Mesothelial cell of epicardium (in vitro differentiated cells): ENCODE results near the gene HIKESHI. TPM values are rescaled to one million over a fixed set of nuclear protein-coding genes. Genes with fewer than 3 reads are reported as not detected.

ENCODE experiments used
- DNase-seq, 2 experiments: peaks; one replicate each; pipeline ENCODE4 v3.0.0; 2021; ENCODE audit warnings: low spot score in 2 of 2; ENCODE audit not compliant: unreplicated experiment in 2 of 2
- H3K27ac Mint-ChIP-seq: 2 replicates; pipeline ENCODE4 v1.8.0; 2021; ENCODE audit warnings: mixed read lengths
- H3K27me3 Mint-ChIP-seq: 2 replicates; pipeline ENCODE4 v1.8.0; 2021; ENCODE audit warnings: low read depth, mixed read lengths
- H3K36me3 Mint-ChIP-seq: 2 replicates; pipeline ENCODE4 v1.8.0; 2021; ENCODE audit warnings: mixed read lengths
- H3K4me1 Mint-ChIP-seq: 2 replicates; pipeline ENCODE4 v1.8.0; 2021; ENCODE audit warnings: mixed read lengths
- H3K4me3 Mint-ChIP-seq: 2 replicates; pipeline ENCODE4 v1.8.0; 2021; ENCODE audit warnings: mild to moderate bottlenecking, moderate library complexity, mixed read lengths
- H3K9me3 Mint-ChIP-seq: 2 replicates; pipeline ENCODE4 v1.8.0; 2021; ENCODE audit warnings: mixed read lengths
- CTCF ChIP-seq: fragments of 200-600 bp; sonication (generic); IDR thresholded peaks from one replicate; pipeline ENCODE4 v1.5.0; 2021; ENCODE audit warnings: antibody characterized with exemption; ENCODE audit not compliant: unreplicated experiment
- total RNA-seq: library from RNA; stranded (reverse); gene quantifications from 3 replicates; pipeline ENCODE4 v1.2.1, GENCODE V29; 2021

HIKESHI gene
- total RNA-seq, 1 donor from 2014 or later = 38.0 TPM

- H3K4me3 Mint-ChIP-seq = no peak overlapping the region
- no peak overlapping the region for H3K27ac Mint-ChIP-seq
- peaks cover 22% of the 10 kb centered on the region for H3K9me3 Mint-ChIP-seq
- no peak for TF ChIP-seq CTCF
- H3K36me3 Mint-ChIP-seq = peaks cover 2% of the 10 kb centered on the region
- no peaks in the 10 kb centered on the region for H3K4me1 Mint-ChIP-seq
- no peak for DNase-seq
- no peaks in the 10 kb centered on the region for H3K27me3 Mint-ChIP-seq
Measured at GRCh38 chr11:86377972-86378371, 75.9 kb downstream of the HIKESHI start.

DNA sequence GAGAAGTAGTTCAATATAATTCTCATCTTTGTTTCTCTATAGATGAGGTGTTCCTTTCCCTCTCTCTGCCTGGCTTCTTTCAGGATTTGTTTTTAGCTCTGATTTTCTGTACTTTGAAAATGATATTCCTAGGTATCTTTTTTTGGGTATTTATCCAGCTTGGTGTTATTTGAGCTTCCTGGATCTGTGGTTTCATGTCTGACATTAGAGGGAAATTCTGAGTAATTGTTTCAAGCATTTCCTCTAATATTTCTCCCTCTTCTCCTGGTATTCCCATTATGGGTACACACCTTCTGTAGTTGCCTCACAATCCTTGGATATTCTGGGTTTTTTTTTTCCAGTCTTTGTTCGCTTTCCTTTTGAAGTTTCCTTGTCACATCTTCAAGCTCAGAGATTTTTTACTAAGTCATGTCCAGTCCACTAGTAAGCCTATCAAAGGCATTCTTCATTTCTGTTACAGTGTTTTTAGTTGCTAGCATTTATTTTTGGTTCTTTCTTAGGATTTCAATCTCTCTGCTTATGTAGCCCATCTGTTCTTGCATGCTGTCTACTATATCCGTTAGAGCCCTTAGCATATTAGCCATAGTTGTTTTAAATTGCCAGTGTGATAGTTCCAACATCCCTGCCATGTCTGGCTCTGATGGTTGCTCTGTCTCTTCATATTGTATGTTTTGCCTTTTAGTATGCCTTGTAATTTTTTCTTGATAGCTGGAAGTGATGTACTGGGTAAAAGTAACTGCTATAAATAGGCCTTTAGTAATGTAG lies 78.4 kb downstream of the HIKESHI start:
- H3K27me3 Mint-ChIP-seq = no peaks in the 10 kb centered on the region
- no peak for TF ChIP-seq CTCF
- no peak for DNase-seq
- H3K27ac Mint-ChIP-seq = no peak overlapping the region
- H3K4me1 Mint-ChIP-seq = peaks cover 10% of the 10 kb centered on the region
- no peak overlapping the region for H3K4me3 Mint-ChIP-seq
- H3K36me3 Mint-ChIP-seq = peaks cover 2% of the 10 kb centered on the region
- H3K9me3 Mint-ChIP-seq = peaks cover 22% of the 10 kb centered on the region

DNA sequence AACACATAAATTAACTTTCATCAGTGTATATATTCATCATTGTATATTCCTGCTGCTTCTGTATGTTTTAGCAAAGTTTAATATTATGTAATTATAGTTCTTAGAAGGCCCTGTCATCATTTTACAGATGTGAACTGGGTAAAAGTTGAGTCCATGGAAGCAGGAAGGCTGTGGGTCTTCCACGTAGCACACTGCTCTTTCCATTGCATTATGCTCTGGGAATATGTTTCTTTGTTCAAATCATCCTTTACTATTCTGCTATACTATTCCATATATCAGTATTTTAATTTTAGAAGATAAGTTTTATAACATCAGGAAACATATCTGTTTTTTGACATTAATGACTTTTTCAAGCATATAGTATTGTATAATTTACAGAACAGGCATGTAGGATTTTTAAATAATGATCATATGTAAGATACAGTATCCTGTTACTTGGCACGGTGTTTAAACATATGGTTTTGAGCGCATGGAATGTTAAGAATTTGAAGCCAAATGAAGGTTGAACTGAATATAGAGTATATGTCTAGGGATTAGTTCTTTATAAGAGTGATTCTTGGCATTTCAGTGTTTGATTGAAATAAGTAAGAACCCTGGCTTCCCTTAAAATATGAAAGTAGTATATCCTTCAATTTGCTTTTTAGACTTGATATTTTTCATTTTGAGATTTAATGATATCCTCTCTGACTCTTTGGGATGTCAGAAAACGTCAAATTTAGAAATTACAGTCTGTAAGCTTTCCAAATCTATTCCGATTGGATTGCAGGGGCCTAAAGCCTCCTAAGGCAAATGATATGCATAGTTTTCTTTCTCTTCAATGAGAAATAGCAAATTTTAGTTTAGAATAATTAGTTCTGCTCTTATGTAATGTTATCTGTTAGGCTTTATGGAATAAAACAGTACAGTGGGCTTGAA lies 81.3 kb downstream of the HIKESHI start:
- H3K27me3 Mint-ChIP-seq = no peaks in the 10 kb centered on the region
- H3K4me3 Mint-ChIP-seq = no peak overlapping the region
- TF ChIP-seq CTCF = no peak
- no peak for DNase-seq
- H3K36me3 Mint-ChIP-seq = no peaks in the 10 kb centered on the region
- H3K9me3 Mint-ChIP-seq = peaks cover 2% of the 10 kb centered on the region
- H3K27ac Mint-ChIP-seq = peak overlapping the region; percentile 40
- peaks cover 13% of the 10 kb centered on the region for H3K4me1 Mint-ChIP-seq

DNA sequence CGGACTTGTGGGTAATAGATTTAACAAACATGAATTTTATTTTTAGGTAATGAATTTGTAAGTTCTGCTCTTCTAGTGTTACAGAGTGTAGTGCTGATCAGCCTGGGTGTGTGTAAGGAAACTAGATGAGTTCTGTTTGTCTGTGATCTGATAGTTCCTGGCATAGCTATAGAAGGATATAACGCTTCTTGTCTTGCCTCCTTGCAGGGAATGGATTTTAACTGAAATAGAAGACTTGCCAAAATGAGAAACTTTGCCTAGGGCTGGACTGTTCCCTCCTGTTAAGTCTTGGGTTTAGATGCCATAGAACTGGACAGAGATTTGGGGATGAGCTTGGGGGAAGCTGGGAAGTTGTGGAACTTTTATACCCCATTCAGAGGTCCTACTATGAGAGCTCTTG lies 84.2 kb downstream of the HIKESHI start:
- no peaks in the 10 kb centered on the region for H3K27me3 Mint-ChIP-seq
- TF ChIP-seq CTCF = no peak
- H3K27ac Mint-ChIP-seq = no peak overlapping the region
- no peak for DNase-seq
- peaks cover 14% of the 10 kb centered on the region for H3K4me1 Mint-ChIP-seq
- H3K9me3 Mint-ChIP-seq = peaks cover 3% of the 10 kb centered on the region
- no peaks in the 10 kb centered on the region for H3K36me3 Mint-ChIP-seq
- H3K4me3 Mint-ChIP-seq = no peak overlapping the region

GRCh38 chr11:86386746-86387145 lies 84.7 kb downstream of the HIKESHI start:
- peaks cover 14% of the 10 kb centered on the region for H3K4me1 Mint-ChIP-seq
- H3K9me3 Mint-ChIP-seq = peaks cover 3% of the 10 kb centered on the region
- H3K27me3 Mint-ChIP-seq = no peaks in the 10 kb centered on the region
- no peak for DNase-seq
- no peak overlapping the region for H3K27ac Mint-ChIP-seq
- no peak for TF ChIP-seq CTCF
- no peaks in the 10 kb centered on the region for H3K36me3 Mint-ChIP-seq
- no peak overlapping the region for H3K4me3 Mint-ChIP-seq
